HG03045 (cell line): ENCODE data around the gene PHF10.

ENCODE experiments used
- ATAC-seq: cut with Tn5 transposase; IDR thresholded peaks from one replicate; pipeline ENCODE4 v1.9.1; 2021; ENCODE audit warnings: mild to moderate bottlenecking, moderate library complexity; ENCODE audit not compliant: unreplicated experiment

Gene PHF10

GRCh38 chr6:169678342-169678741 is 46.0 kb downstream of the PHF10 start:
- ATAC-seq: no peak

- ATAC-seq: no peak
Measured at GRCh38 chr6:169677096-169677495, 47.2 kb downstream of the PHF10 start.

- no peak for ATAC-seq
Measured at GRCh38 chr6:169675011-169675410, 49.3 kb downstream of the PHF10 start.

- ATAC-seq: no peak
Measured at GRCh38 chr6:169671563-169671962, 52.7 kb downstream of the PHF10 start.

GRCh38 chr6:169669889-169670288 is 54.4 kb downstream of the PHF10 start:
- ATAC-seq: no peak

GRCh38 chr6:169669147-169669546 is 55.2 kb downstream of the PHF10 start:
- no peak for ATAC-seq

GRCh38 chr6:169668203-169668847 is 56.0 kb downstream of the PHF10 start:
- ATAC-seq: no peak

GRCh38 chr6:169667716-169668115 is 56.6 kb downstream of the PHF10 start:
- ATAC-seq: no peak

GRCh38 chr6:169666441-169666840 is 57.9 kb downstream of the PHF10 start:
- ATAC-seq: no peak

GRCh38 chr6:169665289-169665688 is 59.0 kb downstream of the PHF10 start:
- no peak for ATAC-seq

- no peak for ATAC-seq
Measured at GRCh38 chr6:169664227-169664626, 60.1 kb downstream of the PHF10 start.

- ATAC-seq: no peak
Measured at GRCh38 chr6:169663468-169663867, 60.8 kb downstream of the PHF10 start.

- no peak for ATAC-seq
Measured at GRCh38 chr6:169661391-169661756, 62.9 kb downstream of the PHF10 start.

GRCh38 chr6:169660751-169661390 is 63.4 kb downstream of the PHF10 start:
- no peak for ATAC-seq

- ATAC-seq: no peak
Measured at GRCh38 chr6:169659820-169660610, 64.3 kb downstream of the PHF10 start.

- ATAC-seq: no peak
Measured at GRCh38 chr6:169657284-169657610, 67.1 kb downstream of the PHF10 start.

- no peak for ATAC-seq
Measured at GRCh38 chr6:169656546-169657283, 67.6 kb downstream of the PHF10 start.

GRCh38 chr6:169654598-169655391 is 69.5 kb downstream of the PHF10 start:
- peak; percentile 95 for ATAC-seq
